Measurements from ENCODE around the gene KLHL11. TPM values are rescaled to one million over a fixed set of nuclear protein-coding genes. Genes with fewer than 3 reads are reported as not detected.

Gene KLHL11
- total and polyA plus RNA-seq, 9 of the 15 experiments (the other 6 are each of a cell fraction or from before 2014, with no cell fraction given) = 0.20 to 17.0 (median 10.3) TPM

DNA sequence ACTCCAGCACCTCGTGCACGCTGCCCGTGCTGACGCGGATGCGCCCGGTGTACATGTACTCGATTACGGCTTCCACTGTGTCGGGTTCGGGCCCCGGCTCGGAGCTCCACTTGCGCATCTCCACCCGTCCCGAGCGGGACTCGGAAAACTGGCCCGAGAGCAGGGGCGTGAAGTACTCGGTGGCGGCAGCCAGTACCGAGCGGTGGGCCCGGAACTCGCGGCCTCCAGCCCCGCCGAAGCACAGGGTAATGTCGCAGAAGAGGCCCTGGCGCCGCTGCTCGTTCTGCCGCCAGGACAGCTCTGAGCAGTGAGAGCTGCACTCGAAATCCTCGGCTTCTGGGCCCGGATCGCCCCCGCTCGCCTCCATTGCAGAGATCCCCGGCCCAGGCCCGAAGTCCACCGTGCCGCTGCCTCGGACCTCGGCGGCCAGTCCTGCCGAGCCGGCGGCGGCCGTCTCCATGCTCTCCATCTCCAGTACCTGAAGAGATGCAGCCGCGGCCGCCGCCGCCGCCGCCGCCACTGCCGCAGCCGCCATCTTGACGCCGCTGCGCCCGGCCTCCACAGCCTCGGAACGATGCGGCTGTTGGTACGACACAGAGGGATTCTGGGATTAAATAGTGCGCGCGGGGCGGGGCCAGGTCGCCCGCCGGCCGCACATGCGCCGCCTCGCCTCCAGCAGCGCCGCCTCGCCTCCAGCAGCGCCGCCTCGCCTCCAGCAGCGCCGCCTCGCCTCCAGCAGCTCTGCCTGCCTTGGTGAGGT is at the start of gene KLHL11 (continued):
- TF ChIP-seq BCLAF1 (IDR thresholded peaks at IDR 0.05; ENCODE audit: borderline replicate concordance in 1 of 2, control insufficient read depth in 1 of 2, low read depth in 2 of 2, low read length in 1 of 2) (no peak), RUNX1 (IDR thresholded peaks at IDR 0.05; ENCODE audit: low read depth) (no peak), ELK3 (CRISPR knock-in tag; IDR thresholded peaks at IDR 0.05) (no peak), SAFB2 (IDR thresholded peaks at IDR 0.05; ENCODE audit: borderline replicate concordance, low read depth, low read length, severe bottlenecking) (no peak), PKNOX1 (IDR thresholded peaks at IDR 0.05) (no peak), MCM7 (IDR thresholded peaks at IDR 0.05) (no peak), ZNF174 (CRISPR knock-in tag; IDR thresholded peaks at IDR 0.05) (no peak), KLF1 (tag; IDR thresholded peaks at IDR 0.05) (no peak), ZBTB5 (IDR thresholded peaks at IDR 0.05) (no peak), IFI16 (CRISPR knock-in tag; IDR thresholded peaks at IDR 0.05) (no peak), ZNF57 (CRISPR knock-in tag; IDR thresholded peaks at IDR 0.05) (no peak)
- TF ChIP-seq, protein P1, sequence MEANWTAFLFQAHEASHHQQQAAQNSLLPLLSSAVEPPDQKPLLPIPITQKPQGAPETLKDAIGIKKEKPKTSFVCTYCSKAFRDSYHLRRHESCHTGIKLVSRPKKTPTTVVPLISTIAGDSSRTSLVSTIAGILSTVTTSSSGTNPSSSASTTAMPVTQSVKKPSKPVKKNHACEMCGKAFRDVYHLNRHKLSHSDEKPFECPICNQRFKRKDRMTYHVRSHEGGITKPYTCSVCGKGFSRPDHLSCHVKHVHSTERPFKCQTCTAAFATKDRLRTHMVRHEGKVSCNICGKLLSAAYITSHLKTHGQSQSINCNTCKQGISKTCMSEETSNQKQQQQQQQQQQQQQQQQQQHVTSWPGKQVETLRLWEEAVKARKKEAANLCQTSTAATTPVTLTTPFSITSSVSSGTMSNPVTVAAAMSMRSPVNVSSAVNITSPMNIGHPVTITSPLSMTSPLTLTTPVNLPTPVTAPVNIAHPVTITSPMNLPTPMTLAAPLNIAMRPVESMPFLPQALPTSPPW (CRISPR knock-in tag; IDR thresholded peaks at IDR 0.05) = peak; percentile 80
- TF ChIP-seq, protein P2, sequence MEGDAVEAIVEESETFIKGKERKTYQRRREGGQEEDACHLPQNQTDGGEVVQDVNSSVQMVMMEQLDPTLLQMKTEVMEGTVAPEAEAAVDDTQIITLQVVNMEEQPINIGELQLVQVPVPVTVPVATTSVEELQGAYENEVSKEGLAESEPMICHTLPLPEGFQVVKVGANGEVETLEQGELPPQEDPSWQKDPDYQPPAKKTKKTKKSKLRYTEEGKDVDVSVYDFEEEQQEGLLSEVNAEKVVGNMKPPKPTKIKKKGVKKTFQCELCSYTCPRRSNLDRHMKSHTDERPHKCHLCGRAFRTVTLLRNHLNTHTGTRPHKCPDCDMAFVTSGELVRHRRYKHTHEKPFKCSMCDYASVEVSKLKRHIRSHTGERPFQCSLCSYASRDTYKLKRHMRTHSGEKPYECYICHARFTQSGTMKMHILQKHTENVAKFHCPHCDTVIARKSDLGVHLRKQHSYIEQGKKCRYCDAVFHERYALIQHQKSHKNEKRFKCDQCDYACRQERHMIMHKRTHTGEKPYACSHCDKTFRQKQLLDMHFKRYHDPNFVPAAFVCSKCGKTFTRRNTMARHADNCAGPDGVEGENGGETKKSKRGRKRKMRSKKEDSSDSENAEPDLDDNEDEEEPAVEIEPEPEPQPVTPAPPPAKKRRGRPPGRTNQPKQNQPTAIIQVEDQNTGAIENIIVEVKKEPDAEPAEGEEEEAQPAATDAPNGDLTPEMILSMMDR (IDR thresholded peaks at IDR 0.05 in 2 of 3, conservative IDR thresholded peaks at IDR 0.05 in 1 of 3; ENCODE audit: insufficient read depth in 2 of 3, low read depth in 1 of 3, low read length in 3 of 3) = peak in 2 of 3 experiments; percentile 35 to 44; a peak in 2 of 6 replicates
- TF ChIP-seq, protein P3, sequence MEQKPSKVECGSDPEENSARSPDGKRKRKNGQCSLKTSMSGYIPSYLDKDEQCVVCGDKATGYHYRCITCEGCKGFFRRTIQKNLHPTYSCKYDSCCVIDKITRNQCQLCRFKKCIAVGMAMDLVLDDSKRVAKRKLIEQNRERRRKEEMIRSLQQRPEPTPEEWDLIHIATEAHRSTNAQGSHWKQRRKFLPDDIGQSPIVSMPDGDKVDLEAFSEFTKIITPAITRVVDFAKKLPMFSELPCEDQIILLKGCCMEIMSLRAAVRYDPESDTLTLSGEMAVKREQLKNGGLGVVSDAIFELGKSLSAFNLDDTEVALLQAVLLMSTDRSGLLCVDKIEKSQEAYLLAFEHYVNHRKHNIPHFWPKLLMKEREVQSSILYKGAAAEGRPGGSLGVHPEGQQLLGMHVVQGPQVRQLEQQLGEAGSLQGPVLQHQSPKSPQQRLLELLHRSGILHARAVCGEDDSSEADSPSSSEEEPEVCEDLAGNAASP (IDR thresholded peaks at IDR 0.05) = no peak

Data from K562 (cell line).